ENCODE results near the gene RMI2. TPM values are rescaled to one million over a fixed set of nuclear protein-coding genes. Genes with fewer than 3 reads are reported as not detected.

The RMI2 gene
- total RNA-seq, 1 donor from 2014 or later: 5.6 TPM

- H3K4me3 ChIP-seq (ENCODE audit: low read depth, low read length): no peak overlapping the region
- TF ChIP-seq, protein P1, sequence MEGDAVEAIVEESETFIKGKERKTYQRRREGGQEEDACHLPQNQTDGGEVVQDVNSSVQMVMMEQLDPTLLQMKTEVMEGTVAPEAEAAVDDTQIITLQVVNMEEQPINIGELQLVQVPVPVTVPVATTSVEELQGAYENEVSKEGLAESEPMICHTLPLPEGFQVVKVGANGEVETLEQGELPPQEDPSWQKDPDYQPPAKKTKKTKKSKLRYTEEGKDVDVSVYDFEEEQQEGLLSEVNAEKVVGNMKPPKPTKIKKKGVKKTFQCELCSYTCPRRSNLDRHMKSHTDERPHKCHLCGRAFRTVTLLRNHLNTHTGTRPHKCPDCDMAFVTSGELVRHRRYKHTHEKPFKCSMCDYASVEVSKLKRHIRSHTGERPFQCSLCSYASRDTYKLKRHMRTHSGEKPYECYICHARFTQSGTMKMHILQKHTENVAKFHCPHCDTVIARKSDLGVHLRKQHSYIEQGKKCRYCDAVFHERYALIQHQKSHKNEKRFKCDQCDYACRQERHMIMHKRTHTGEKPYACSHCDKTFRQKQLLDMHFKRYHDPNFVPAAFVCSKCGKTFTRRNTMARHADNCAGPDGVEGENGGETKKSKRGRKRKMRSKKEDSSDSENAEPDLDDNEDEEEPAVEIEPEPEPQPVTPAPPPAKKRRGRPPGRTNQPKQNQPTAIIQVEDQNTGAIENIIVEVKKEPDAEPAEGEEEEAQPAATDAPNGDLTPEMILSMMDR (IDR thresholded peaks at IDR 0.05; ENCODE audit: insufficient read depth, low read length, poor library complexity, severe bottlenecking): no peak
- H3K27me3 ChIP-seq (ENCODE audit: control insufficient read depth, insufficient read depth, low read length): no peaks in the 10 kb centered on the region
- no peak for DNase-seq (ENCODE audit: low read depth)
- H3K36me3 ChIP-seq (ENCODE audit: control insufficient read depth, insufficient read depth, low read length): no peaks in the 10 kb centered on the region
These were observed 15.4 kb upstream of the RMI2 start for GRCh38 chr16:11329891-11330290.

GRCh38 chr16:11330526-11331237, 14.6 kb upstream of the RMI2 start:
- H3K36me3 ChIP-seq (ENCODE audit: control insufficient read depth, insufficient read depth, low read length): no peaks in the 10 kb centered on the region
- H3K4me3 ChIP-seq (ENCODE audit: low read depth, low read length): no peak overlapping the region
- DNase-seq (ENCODE audit: low read depth): no peak
- no peaks in the 10 kb centered on the region for H3K27me3 ChIP-seq (ENCODE audit: control insufficient read depth, insufficient read depth, low read length)
- TF ChIP-seq, protein P1 (IDR thresholded peaks at IDR 0.05; ENCODE audit: insufficient read depth, low read length, poor library complexity, severe bottlenecking): no peak

DNA sequence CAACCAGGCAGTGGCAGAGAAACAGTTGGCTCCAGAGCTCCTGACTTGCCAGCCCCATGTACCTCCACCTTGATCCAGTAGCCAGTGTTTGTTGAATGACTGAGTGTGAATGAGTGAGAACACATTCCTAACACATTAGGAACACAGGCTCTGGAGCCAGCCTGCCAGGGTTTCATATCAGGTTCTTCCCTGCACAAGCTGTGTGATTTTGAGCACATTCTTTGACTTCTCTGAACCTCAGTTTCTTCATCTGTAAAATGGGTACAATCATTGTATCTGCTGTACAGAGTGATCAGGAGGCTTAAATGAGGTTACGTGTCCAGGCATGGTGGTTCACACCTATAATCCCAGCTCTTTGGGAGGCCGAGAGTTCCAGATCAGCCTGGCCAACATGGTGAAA, 13.3 kb upstream of the RMI2 start:
- TF ChIP-seq, protein P1 (IDR thresholded peaks at IDR 0.05; ENCODE audit: insufficient read depth, low read length, poor library complexity, severe bottlenecking): no peak
- DNase-seq (ENCODE audit: low read depth): no peak
- no peaks in the 10 kb centered on the region for H3K36me3 ChIP-seq (ENCODE audit: control insufficient read depth, insufficient read depth, low read length)
- no peaks in the 10 kb centered on the region for H3K27me3 ChIP-seq (ENCODE audit: control insufficient read depth, insufficient read depth, low read length)
- H3K4me3 ChIP-seq (ENCODE audit: low read depth, low read length): no peak overlapping the region

DNA sequence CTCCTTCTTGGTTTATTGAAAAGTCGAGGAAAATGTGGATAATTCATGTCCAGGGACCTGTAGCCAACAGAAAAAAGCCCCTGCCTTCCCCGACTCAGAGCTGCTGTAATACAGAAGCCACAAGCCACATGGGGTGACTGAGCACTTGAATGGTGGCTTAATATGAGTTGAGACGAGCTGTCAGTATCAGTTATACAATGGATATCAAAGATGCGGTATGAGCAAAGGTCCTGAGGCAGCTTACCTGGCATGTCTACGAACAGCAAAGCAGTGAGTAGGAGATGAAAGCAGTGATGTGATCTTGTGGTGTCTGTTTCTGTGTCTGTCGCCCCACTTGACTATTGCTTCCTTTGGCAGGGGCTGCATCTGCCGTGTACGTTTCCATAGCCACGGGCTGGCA, 12.2 kb upstream of the RMI2 start:
- DNase-seq (ENCODE audit: low read depth): no peak
- TF ChIP-seq, protein P1 (IDR thresholded peaks at IDR 0.05; ENCODE audit: insufficient read depth, low read length, poor library complexity, severe bottlenecking): no peak
- no peaks in the 10 kb centered on the region for H3K36me3 ChIP-seq (ENCODE audit: control insufficient read depth, insufficient read depth, low read length)
- H3K4me3 ChIP-seq (ENCODE audit: low read depth, low read length): no peak overlapping the region
- no peaks in the 10 kb centered on the region for H3K27me3 ChIP-seq (ENCODE audit: control insufficient read depth, insufficient read depth, low read length)

GRCh38 chr16:11333702-11334101, 11.6 kb upstream of the RMI2 start:
- peak; percentile 98 for DNase-seq (ENCODE audit: low read depth)
- H3K4me3 ChIP-seq (ENCODE audit: low read depth, low read length): no peak overlapping the region
- TF ChIP-seq, protein P1 (IDR thresholded peaks at IDR 0.05; ENCODE audit: insufficient read depth, low read length, poor library complexity, severe bottlenecking): no peak

More at GRCh38 chr16:11333702-11334101, 11.6 kb upstream of the RMI2 start:
- Histone ChIP-seq H3K27me3 (ENCODE audit: control insufficient read depth, insufficient read depth, low read length) (no peaks in the 10 kb centered on the region), H3K36me3 (ENCODE audit: control insufficient read depth, insufficient read depth, low read length) (no peaks in the 10 kb centered on the region)

Data from kidney epithelial cell (primary cell).